Activated T-cell treated with anti-CD3 and anti-CD28 coated beads, Interleukin-2, amount 50 U/mL, for 72 hours (primary cell): ENCODE data around the gene LEP. TPM values are rescaled to one million over a fixed set of nuclear protein-coding genes. Genes with fewer than 3 reads are reported as not detected.

ENCODE experiments used
- ATAC-seq, 2 donors: fragments of 150-1000 bp; cut with Tn5 transposase; replicated peaks in 1 of 2; 2 replicates each; pipeline ENCODE4 v1.10.0; 2021; ENCODE audit warnings: moderate library complexity in 2 of 2, mild to moderate bottlenecking in 1 of 2
- DNase-seq, 2 donors: peaks; one replicate each; pipeline ENCODE4 v3.0.0; 2021 to 2022; ENCODE audit warnings: mixed read lengths in 1 of 2
- H3K27ac Mint-ChIP-seq: one replicate; pipeline ENCODE4 v1.8.0; 2022; ENCODE audit warnings: mild to moderate bottlenecking, moderate library complexity, mixed read lengths
- H3K27me3 Mint-ChIP-seq: one replicate; pipeline ENCODE4 v1.8.0; 2022; ENCODE audit warnings: low read depth, mixed read lengths
- H3K36me3 Mint-ChIP-seq, 2 donors: one replicate each; pipeline ENCODE4 v1.8.0; 2022; ENCODE audit warnings: mixed read lengths in 2 of 2, mild to moderate bottlenecking in 1 of 2; ENCODE audit not compliant: insufficient read depth in 2 of 2
- H3K4me1 Mint-ChIP-seq: one replicate; pipeline ENCODE4 v1.8.0; 2022; ENCODE audit warnings: low read depth, mixed read lengths
- H3K4me3 Mint-ChIP-seq, 2 donors: one replicate each; pipeline ENCODE4 v1.8.0; 2022; ENCODE audit warnings: mild to moderate bottlenecking in 2 of 2, mixed read lengths in 2 of 2, moderate library complexity in 2 of 2
- H3K9me3 Mint-ChIP-seq, 2 donors: one replicate each; pipeline ENCODE4 v1.8.0; 2022; ENCODE audit warnings: mixed read lengths in 2 of 2
- total RNA-seq, 2 donors: library from RNA; stranded (reverse); gene quantifications; one replicate each; pipeline ENCODE4 v1.2.3, GENCODE V29; 2022

Gene LEP
- total RNA-seq, 2 donors from 2014 or later = not detected

DNA sequence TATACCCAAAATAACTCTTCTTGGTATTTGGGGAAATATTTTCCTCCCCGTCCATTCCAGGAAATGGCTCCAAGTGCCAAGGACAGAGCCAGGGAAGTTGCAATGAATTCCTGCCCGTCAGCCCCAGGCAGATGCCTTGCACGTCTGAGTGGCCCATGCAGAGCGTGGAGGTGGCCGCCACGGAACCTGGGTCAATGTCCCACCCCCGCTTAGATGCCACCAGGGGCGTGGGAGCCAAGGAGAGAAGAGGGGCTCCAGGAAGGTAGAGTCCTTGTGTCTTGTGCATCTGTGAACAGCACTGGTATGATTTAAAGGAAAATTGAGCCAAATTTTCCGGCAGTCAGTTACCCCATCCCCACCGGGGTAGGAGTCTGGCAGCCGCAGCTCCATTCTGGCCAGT is 1.6 kb downstream of the LEP start:
- DNase-seq (no peak), ATAC-seq (no peak)
- Mint-ChIP-seq H3K4me3 (no peak overlapping the region), H3K36me3 (peaks cover 2 to 9% of the 10 kb centered on the region in 2 donors), H3K27ac (no peak overlapping the region), H3K4me1 (no peaks in the 10 kb centered on the region), H3K9me3 (peaks cover 2% of the 10 kb centered on the region in 2 donors), H3K27me3 (peaks cover 32% of the 10 kb centered on the region)

DNA sequence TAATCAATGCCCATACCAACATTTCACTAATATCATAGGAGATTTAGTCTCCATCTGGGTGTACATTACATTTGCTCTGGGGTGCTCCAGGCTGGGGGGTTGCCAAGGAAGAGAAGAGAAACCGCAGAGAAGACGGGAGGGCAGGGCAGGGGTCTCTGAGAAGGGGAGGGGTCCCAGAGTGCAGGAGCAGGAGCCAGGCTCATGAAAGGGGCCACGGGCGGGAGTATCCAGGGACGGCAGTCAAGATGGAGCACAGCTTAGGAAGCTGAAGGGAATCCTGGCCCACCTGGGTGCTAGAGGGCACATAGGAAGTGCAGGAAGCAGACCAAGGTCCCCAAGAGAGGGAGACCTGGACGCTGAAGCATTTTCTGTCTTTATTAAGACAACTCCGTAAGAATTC is 2.2 kb downstream of the LEP start:
- Mint-ChIP-seq H3K4me3 (no peak overlapping the region), H3K27me3 (peaks cover 33% of the 10 kb centered on the region), H3K9me3 (peaks cover 2% of the 10 kb centered on the region in 2 donors), H3K36me3 (peaks cover 2 to 5% of the 10 kb centered on the region in 2 donors), H3K4me1 (no peaks in the 10 kb centered on the region), H3K27ac (no peak overlapping the region)
- DNase-seq = no peak
- no peak for ATAC-seq

DNA sequence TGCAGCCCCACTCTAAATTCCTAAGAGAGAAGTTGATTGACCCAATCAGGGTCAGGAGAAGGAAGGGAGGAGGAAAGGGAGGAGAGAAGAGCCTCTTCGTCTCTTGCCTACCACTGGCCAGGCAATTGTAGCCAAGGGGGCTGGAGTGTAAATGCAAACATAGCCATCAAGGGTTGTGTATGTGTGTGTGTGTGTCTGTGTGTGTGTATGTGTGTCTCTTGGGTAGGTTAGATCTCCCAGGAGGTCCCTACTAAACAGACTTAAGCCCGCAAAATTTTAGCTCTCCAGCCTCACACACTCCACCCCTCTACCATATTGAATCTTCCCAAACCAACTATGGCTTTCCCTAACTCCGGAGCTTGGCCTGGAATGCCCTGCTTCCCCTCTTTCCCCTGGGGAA is 3.8 kb downstream of the LEP start:
- peaks cover 33% of the 10 kb centered on the region for H3K27me3 Mint-ChIP-seq
- ATAC-seq (no peak), DNase-seq (no peak)
- no peaks in the 10 kb centered on the region for H3K9me3 Mint-ChIP-seq
- H3K27ac Mint-ChIP-seq = no peak overlapping the region
- no peaks in the 10 kb centered on the region for H3K4me1 Mint-ChIP-seq
- no peak overlapping the region for H3K4me3 Mint-ChIP-seq
- no peaks in the 10 kb centered on the region for H3K36me3 Mint-ChIP-seq

GRCh38 chr7:128247108-128247507 is 6.0 kb downstream of the LEP start:
- Mint-ChIP-seq H3K27ac (no peak overlapping the region), H3K36me3 (no peaks in the 10 kb centered on the region), H3K9me3 (no peaks in the 10 kb centered on the region), H3K4me1 (no peaks in the 10 kb centered on the region), H3K4me3 (no peak overlapping the region), H3K27me3 (peaks cover 23% of the 10 kb centered on the region)
- DNase-seq (no peak), ATAC-seq (no peak)

GRCh38 chr7:128247640-128248194 is 6.6 kb downstream of the LEP start:
- Mint-ChIP-seq H3K4me3 (no peak overlapping the region), H3K9me3 (no peaks in the 10 kb centered on the region), H3K27ac (no peak overlapping the region), H3K36me3 (no peaks in the 10 kb centered on the region), H3K27me3 (peaks cover 18% of the 10 kb centered on the region), H3K4me1 (no peaks in the 10 kb centered on the region)
- ATAC-seq (no peak), DNase-seq (no peak)

DNA sequence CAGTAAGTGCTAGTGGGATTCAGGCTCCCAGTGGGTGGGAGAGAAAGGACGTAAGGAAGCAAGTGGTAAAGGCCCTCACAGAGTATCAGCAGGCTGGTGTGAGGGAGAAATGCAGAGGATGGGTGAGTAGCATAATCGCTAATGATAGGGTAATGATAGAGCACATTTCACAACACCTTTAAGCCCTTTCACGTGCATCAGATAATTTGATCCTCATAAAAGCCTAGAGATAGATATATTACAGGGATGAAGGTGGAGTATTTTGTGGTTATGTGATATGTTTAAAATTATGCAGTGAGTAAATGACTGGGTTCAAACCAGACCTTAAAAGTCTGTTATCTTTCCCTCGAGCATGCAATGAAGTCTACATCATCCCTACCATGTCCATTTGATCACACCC is 10.3 kb downstream of the LEP start:
- Mint-ChIP-seq H3K27ac (no peak overlapping the region), H3K27me3 (peaks cover 7% of the 10 kb centered on the region), H3K9me3 (no peaks in the 10 kb centered on the region), H3K4me3 (no peak overlapping the region), H3K36me3 (no peaks in the 10 kb centered on the region), H3K4me1 (no peaks in the 10 kb centered on the region)
- no peak for ATAC-seq
- no peak for DNase-seq

- no peak overlapping the region for H3K27ac Mint-ChIP-seq
- no peak overlapping the region for H3K4me3 Mint-ChIP-seq
- H3K27me3 Mint-ChIP-seq = no peaks in the 10 kb centered on the region
- DNase-seq = no peak
- no peaks in the 10 kb centered on the region for H3K4me1 Mint-ChIP-seq
- H3K9me3 Mint-ChIP-seq = no peaks in the 10 kb centered on the region
- no peaks in the 10 kb centered on the region for H3K36me3 Mint-ChIP-seq
- no peak for ATAC-seq
Measured at GRCh38 chr7:128253701-128254100, 12.6 kb downstream of the LEP start.

- H3K27ac Mint-ChIP-seq = no peak overlapping the region
- no peak for ATAC-seq
- no peaks in the 10 kb centered on the region for H3K9me3 Mint-ChIP-seq
- no peaks in the 10 kb centered on the region for H3K36me3 Mint-ChIP-seq
- H3K4me1 Mint-ChIP-seq = no peaks in the 10 kb centered on the region
- DNase-seq = no peak
- H3K27me3 Mint-ChIP-seq = no peaks in the 10 kb centered on the region
- H3K4me3 Mint-ChIP-seq = no peak overlapping the region
Measured at GRCh38 chr7:128254470-128254869, 13.4 kb downstream of the LEP start.

DNA sequence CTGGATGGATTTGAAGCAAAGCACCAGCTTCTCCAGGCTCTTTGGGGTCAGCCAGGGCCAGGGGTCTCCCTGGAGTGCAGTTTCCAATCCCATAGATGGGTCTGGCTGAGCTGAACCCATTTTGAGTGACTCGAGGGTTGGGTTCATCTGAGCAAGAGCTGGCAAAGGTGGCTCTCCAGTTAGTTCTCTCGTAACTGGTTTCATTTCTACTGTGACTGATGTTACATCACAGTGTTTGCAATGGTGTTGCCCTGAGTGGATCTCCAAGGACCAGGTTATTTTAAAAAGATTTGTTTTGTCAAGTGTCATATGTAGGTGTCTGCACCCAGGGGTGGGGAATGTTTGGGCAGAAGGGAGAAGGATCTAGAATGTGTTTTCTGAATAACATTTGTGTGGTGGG is 14.2 kb downstream of the LEP start:
- DNase-seq (no peak), ATAC-seq (no peak)
- no peak overlapping the region for H3K4me3 Mint-ChIP-seq
- no peaks in the 10 kb centered on the region for H3K27me3 Mint-ChIP-seq
- H3K36me3 Mint-ChIP-seq = no peaks in the 10 kb centered on the region
- H3K9me3 Mint-ChIP-seq = no peaks in the 10 kb centered on the region
- H3K4me1 Mint-ChIP-seq = no peaks in the 10 kb centered on the region
- H3K27ac Mint-ChIP-seq = no peak overlapping the region

- Mint-ChIP-seq H3K4me3 (no peak overlapping the region), H3K9me3 (no peaks in the 10 kb centered on the region), H3K27me3 (no peaks in the 10 kb centered on the region), H3K36me3 (no peaks in the 10 kb centered on the region), H3K27ac (no peak overlapping the region), H3K4me1 (no peaks in the 10 kb centered on the region)
- no peak for ATAC-seq
- no peak for DNase-seq
Measured at GRCh38 chr7:128257458-128257857, 16.4 kb downstream of the LEP start.

GRCh38 chr7:128259131-128260061 is 18.3 kb downstream of the LEP start:
- Mint-ChIP-seq H3K4me3 (no peak overlapping the region), H3K4me1 (no peaks in the 10 kb centered on the region), H3K36me3 (no peaks in the 10 kb centered on the region), H3K27me3 (no peaks in the 10 kb centered on the region), H3K27ac (no peak overlapping the region), H3K9me3 (no peaks in the 10 kb centered on the region)
- ATAC-seq (no peak), DNase-seq (no peak)

- H3K27ac Mint-ChIP-seq = no peak overlapping the region
- no peak overlapping the region for H3K4me3 Mint-ChIP-seq
- DNase-seq (no peak), ATAC-seq (no peak)
- H3K9me3 Mint-ChIP-seq = no peaks in the 10 kb centered on the region
- no peaks in the 10 kb centered on the region for H3K27me3 Mint-ChIP-seq
- no peaks in the 10 kb centered on the region for H3K36me3 Mint-ChIP-seq
- H3K4me1 Mint-ChIP-seq = no peaks in the 10 kb centered on the region
Measured at GRCh38 chr7:128260069-128260795, 19.2 kb downstream of the LEP start.

DNA sequence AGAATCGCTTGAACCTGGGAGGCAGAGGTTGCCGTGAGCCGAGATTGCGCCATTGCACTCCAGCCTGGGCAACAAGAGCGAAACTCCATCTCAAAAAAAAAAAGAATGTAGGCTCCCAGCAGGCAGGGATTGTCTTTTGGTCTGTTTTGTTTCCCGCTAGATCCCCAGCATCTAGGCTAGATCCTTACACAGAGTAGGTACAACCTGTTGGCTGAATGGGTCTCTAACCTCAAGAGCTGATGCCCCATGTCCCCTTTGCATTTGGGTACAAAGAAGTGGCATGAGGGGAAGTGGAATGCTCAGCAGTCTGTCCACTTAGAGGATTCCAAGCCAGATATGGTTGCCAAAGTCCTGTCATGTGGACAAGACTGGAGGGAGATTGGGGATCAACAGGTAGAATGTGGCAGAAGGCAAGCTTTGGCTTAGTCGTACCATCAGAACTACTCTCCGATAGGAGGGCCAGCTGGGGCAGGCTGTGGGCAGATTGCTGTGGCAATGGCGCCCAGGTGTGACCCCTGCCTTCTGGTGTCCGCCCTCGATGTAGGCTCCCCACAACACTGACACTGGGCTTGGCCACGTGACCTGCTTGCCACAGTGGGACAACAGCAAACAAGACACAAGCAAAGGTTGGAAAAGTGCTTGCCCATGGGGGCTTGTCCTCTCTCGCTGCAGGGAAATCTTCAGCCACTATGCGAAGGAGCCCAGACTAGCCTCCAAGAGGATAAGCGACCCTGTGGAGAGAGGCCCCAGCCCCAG is 21.4 kb downstream of the LEP start:
- DNase-seq = no peak
- no peaks in the 10 kb centered on the region for H3K36me3 Mint-ChIP-seq
- H3K27ac Mint-ChIP-seq = no peak overlapping the region
- no peak overlapping the region for H3K4me3 Mint-ChIP-seq
- ATAC-seq = no peak
- peaks cover 7% of the 10 kb centered on the region for H3K27me3 Mint-ChIP-seq
- no peaks in the 10 kb centered on the region for H3K9me3 Mint-ChIP-seq
- no peaks in the 10 kb centered on the region for H3K4me1 Mint-ChIP-seq
